ENCODE data around the gene BCAR3. TPM values are rescaled to one million over a fixed set of nuclear protein-coding genes. Genes with fewer than 3 reads are reported as not detected.

BCAR3 gene
- total RNA-seq, 2 donors from 2014 or later, result 7.9 to 10.9 TPM

GRCh38 chr1:93567255-93567918 is 114.2 kb downstream of the BCAR3 start:
- no peak for DNase-seq
- H3K27me3 ChIP-seq, result no peaks in the 10 kb centered on the region
- peak overlapping the region in 1 of 4 donors; percentile 0 for H3K27ac ChIP-seq
- H3K4me3 ChIP-seq, result no peak overlapping the region
- ATAC-seq, result no peak
- H3K36me3 ChIP-seq (replicated peaks in 1 of 2; ENCODE audit: insufficient read depth in 1 of 2, low read depth in 2 of 2), result no peaks in the 10 kb centered on the region
- intact Hi-C loops (cut with DNase I), result no loop called here
- 89 to 92% methylated on average over 15 of the region's 15 CpGs for whole genome bisulfite sequencing, 2 donors
- TF ChIP-seq CTCF (IDR thresholded peaks at IDR 0.05), result no peak
- no peak for TF ChIP-seq POLR2A (IDR thresholded peaks at IDR 0.05)
- no peaks in the 10 kb centered on the region for H3K4me1 ChIP-seq
- H3K9me3 ChIP-seq, result no peaks in the 10 kb centered on the region

GRCh38 chr1:93566227-93566626 is 115.4 kb downstream of the BCAR3 start:
- Histone ChIP-seq H3K4me3 (no peak overlapping the region), H3K27me3 (no peaks in the 10 kb centered on the region), H3K36me3 (replicated peaks in 1 of 2; ENCODE audit: insufficient read depth in 1 of 2, low read depth in 2 of 2) (no peaks in the 10 kb centered on the region), H3K9me3 (no peaks in the 10 kb centered on the region), H3K4me1 (no peaks in the 10 kb centered on the region), H3K27ac (peak overlapping the region in 2 of 4 donors; percentile 7 to 22)
- intact Hi-C loops (cut with DNase I), result no loop called here
- TF ChIP-seq POLR2A (IDR thresholded peaks at IDR 0.05), result no peak
- no peak for TF ChIP-seq CTCF (IDR thresholded peaks at IDR 0.05)
- no peak for DNase-seq
- peak; percentile 33 for ATAC-seq
- 79 to 81% methylated on average over 10 of the region's 10 CpGs for whole genome bisulfite sequencing, 2 donors

GRCh38 chr1:93565496-93566206 is 116.0 kb downstream of the BCAR3 start:
- no peaks in the 10 kb centered on the region for H3K36me3 ChIP-seq (replicated peaks in 1 of 2; ENCODE audit: insufficient read depth in 1 of 2, low read depth in 2 of 2)
- 79 to 81% methylated on average over 4 of the region's 4 CpGs for WGBS, 2 donors
- no peaks in the 10 kb centered on the region for H3K4me1 ChIP-seq
- TF ChIP-seq CTCF (IDR thresholded peaks at IDR 0.05) (no peak), POLR2A (IDR thresholded peaks at IDR 0.05) (no peak)
- H3K4me3 ChIP-seq, result no peak overlapping the region
- intact Hi-C loops (cut with DNase I), result no loop called here
- DNase-seq, result no peak
- no peaks in the 10 kb centered on the region for H3K27me3 ChIP-seq
- ATAC-seq, result peak; percentile 21
- no peaks in the 10 kb centered on the region for H3K9me3 ChIP-seq
- H3K27ac ChIP-seq, result peak overlapping the region in 2 of 4 donors; percentile 7 to 22

GRCh38 chr1:93559695-93560094 is 121.9 kb downstream of the BCAR3 start:
- DNase-seq (no peak), ATAC-seq (no peak)
- Histone ChIP-seq H3K27ac (no peak overlapping the region), H3K4me3 (no peak overlapping the region), H3K4me1 (peaks cover 16% of the 10 kb centered on the region), H3K36me3 (replicated peaks in 1 of 2; ENCODE audit: insufficient read depth in 1 of 2, low read depth in 2 of 2) (no peaks in the 10 kb centered on the region), H3K27me3 (no peaks in the 10 kb centered on the region), H3K9me3 (no peaks in the 10 kb centered on the region)
- intact Hi-C loops (cut with DNase I), result no loop called here
- TF ChIP-seq POLR2A (IDR thresholded peaks at IDR 0.05) (no peak), CTCF (IDR thresholded peaks at IDR 0.05) (no peak)
